NCI-H446 treated with DMSO at 0.1 percent for 48 hours (cell line): ENCODE data around the gene TJP3.

Experiments used
- DNase-seq: peaks from one replicate; lab custom pipeline; 2025; lab: John Stamatoyannopoulos, UW

Gene TJP3

GRCh38 chr19:3783660-3784584 is 75.7 kb downstream of the TJP3 start:
- DNase-seq, result no peak

DNA sequence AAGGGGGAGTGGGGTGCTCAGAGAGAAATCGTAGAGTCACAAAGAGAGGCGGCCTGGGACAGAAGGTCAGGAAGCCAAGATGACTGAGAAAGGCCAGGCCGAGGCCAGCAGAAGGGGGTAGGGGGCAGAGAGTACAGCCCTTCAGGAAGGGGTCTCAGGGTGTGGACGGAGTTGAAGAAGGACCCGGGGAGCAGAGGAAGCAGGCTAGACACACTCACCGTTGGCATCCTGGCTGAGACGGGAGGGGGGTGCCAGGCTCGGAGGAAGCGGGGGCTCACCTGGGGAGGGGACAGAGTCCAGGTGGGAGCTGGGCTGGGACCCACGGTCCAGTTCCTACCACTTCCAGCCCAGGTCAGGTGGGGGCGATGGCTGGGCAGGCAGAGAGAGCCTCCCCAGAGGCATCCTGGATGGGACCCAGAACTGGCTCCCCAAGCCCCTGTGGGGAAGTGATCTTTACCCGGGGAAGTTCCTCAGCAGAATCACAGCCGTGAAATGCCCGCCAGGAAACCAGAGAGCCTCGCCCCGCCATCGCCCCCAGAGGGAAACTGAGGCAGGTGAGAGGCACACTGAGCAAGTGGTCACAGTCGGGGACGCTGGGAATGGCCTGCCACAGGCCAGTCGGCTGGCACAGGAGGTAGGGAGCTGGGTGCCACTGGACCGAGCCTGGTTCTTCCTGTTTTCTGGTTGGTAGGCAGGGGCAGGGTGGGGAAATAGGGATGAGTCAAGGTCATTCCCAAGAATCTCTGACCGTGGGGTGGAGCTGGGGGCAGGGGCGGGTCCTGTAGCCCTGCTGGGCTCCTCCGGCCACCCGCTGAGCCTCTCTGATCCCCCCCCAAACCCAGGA is 76.6 kb downstream of the TJP3 start:
- no peak for DNase-seq

DNA sequence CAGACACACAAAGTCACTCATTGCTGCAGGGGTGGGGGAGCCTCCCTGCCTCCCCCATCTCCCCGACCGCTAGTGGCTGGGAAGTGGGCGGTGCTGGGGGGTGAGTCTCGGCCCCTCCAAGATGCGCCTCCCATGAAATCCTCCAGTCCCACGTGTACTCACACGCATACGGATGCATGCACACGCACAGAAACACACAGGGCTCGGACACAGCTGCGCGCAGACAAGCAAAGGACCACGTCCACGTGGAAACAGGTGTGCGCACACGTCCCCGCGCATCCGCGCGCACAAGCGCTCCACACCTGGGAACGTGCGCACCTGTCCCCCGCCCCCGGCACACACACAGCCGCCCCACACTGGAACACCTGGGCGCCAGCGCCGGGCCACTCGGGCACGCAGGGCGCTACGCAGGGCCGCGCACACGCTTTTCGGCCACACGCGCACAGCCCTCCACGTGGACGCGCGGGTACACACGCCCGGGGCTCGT is 77.3 kb downstream of the TJP3 start:
- no peak for DNase-seq

DNA sequence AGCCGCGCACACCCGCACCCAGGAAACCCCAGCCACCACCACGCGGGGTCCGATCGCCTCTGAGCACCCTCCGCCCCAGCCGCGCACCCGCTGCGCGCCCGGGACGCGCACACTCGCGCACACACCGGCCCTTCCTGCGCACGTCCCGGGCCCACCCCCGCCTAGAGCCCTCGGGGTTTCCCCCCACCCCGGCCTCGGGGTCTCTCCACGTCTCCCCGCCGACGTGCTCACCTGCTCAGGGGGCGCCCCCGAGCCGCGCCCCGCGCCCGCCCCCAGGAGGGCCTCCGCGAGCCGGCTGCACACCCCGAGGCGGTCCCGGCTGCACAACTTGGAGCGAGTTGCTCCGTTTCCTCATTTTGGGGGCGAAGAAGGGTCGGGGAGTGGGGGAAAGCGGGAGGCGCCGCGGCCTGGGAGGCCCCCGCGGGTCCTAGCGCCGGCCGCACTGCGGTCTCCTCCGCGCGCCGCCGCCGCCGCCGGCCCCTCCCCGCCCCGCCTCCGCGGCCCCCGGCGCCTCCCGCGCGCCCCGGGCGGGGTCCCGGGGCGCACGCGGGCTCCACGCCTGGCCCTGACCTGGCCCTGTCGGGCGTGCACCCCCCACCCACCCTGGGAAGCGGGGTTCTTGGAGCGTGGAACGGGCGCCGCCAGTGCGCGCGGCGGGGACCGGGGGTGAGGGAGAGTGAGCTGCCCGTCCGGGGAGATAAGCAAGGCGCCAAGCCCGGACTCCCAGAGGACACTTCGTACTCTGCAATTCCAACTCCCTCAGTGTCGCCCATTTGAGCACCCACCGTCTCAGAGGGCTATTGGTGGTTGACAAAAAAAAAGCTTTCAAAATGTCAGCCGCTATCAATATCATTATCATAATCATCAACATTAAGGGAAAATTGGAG is 78.0 kb downstream of the TJP3 start, which contains the start of gene MATK:
MATK (minus strand) TSS at position 444 of the 887 bp plus-strand sequence. CDS start 1,246 bp downstream, outside the sequence.
- DNase-seq, result no peak

- DNase-seq, result no peak
Measured at GRCh38 chr19:3788996-3789778, 81.0 kb downstream of the TJP3 start.

DNA sequence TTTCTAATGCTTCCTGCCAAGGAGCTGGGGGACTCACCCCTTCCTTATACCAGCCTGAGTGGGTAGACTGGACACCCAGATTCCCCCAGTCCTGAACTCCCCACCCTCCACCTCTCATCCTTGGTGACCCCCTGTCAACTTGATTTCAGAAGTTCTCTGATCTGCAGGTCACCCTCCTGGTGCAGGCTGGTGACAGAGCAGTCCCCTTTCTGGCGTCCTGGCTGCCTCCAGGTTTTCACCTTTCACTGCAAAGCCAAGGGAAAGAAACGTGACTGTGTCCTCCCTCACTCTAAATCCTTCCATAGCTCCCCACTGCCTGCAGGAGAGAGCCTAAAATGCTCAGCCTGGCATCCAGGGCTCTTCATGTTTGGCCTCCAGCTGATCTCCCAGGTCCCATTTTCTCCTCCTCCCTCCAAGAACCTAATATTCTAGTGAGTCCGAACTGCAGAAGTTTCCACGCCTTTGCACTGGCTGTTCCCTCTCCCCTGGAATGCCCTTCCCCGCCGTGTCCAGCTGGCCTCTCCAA is 82.1 kb downstream of the TJP3 start:
- no peak for DNase-seq

DNA sequence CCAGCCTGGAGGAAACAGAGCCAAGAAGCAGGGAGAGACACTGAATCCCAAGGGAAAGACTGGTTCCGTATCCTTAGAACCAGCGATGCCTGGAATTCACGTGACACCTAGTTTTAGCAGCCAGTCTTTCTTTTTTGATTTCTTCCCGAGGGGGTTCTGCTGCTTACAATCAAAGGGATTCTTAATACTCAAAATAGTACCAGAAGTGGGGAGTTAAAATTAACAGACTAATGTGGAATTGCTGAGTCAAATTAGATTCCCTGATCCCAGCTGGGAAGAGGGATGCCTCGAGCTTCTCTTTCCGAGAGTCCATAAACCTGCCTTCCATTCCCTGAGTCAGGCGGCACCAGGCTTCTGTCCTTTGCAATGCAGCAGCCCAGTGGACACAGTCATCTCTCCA is 82.8 kb downstream of the TJP3 start:
- no peak for DNase-seq

- DNase-seq, result no peak
Measured at GRCh38 chr19:3792114-3792513, 83.9 kb downstream of the TJP3 start.

- DNase-seq, result no peak
Measured at GRCh38 chr19:3793799-3794198, 85.6 kb downstream of the TJP3 start.

DNA sequence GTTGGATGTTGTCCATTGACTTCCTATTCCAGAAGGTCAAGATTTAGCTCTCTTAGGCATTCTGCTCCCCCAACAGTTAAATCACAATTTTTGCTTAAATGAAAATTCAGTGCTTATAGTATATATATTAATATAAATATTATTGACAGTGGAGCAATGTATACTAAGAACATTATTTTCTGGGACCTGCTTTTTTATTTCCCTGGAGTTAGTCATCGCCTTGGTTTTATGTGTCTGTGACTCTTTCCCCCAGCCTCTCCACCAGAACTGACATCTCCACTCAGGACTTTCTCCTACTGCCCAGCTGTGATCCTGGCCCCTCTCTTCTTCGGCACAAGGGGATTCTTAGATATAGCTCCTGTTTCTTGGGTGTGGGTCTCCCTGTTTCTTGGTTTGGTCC is 88.2 kb downstream of the TJP3 start:
- DNase-seq, result no peak

GRCh38 chr19:3798137-3798536 is 90.0 kb downstream of the TJP3 start:
- no peak for DNase-seq
